HepG2 (cell line): Measurements from ENCODE around the gene TDRD1. TPM values are rescaled to one million over a fixed set of nuclear protein-coding genes. Genes with fewer than 3 reads are reported as not detected.

Source experiments
- ISL2 ChIP-seq: sonication (generic); formaldehyde crosslinking; IDR thresholded peaks from 2 replicates; pipeline ENCODE4 v1.5.0; 2020; ENCODE audit warnings: missing genetic modification reagents
- KLF9 ChIP-seq: IDR thresholded peaks from 2 replicates; pipeline ENCODE4 v1.6.1; 2016; ENCODE audit warnings: low read depth
- RAD21 ChIP-seq: fragments of 450-650 bp; formaldehyde crosslinking; IDR thresholded peaks from 2 replicates; pipeline ENCODE4 v1.5.0; 2020; ENCODE audit warnings: mild to moderate bottlenecking
- SALL1 ChIP-seq: sonication (generic); formaldehyde crosslinking; IDR thresholded peaks from 2 replicates; pipeline ENCODE4 v1.8.0; 2022; ENCODE audit warnings: mild to moderate bottlenecking, missing genetic modification reagents
- SIX4 ChIP-seq: sonication (generic); formaldehyde crosslinking; IDR thresholded peaks from 2 replicates; pipeline ENCODE4 v1.4.0; 2020; ENCODE audit warnings: missing genetic modification reagents
- ZBTB4 ChIP-seq: sonication (generic); formaldehyde crosslinking; IDR thresholded peaks from 2 replicates; pipeline ENCODE4 v1.4.0; 2020; ENCODE audit warnings: missing genetic modification reagents, mild to moderate bottlenecking, borderline replicate concordance
- ZNF329 ChIP-seq: sonication (generic); formaldehyde crosslinking; IDR thresholded peaks from 2 replicates; pipeline ENCODE4 v1.9.0; 2021; ENCODE audit warnings: low read depth, mild to moderate bottlenecking, missing genetic modification reagents
- ZNF451 ChIP-seq: sonication (generic); formaldehyde crosslinking; IDR thresholded peaks from 2 replicates; pipeline ENCODE4 v1.5.0; 2020; ENCODE audit warnings: mild to moderate bottlenecking, missing genetic modification reagents
- ZNF737 ChIP-seq: sonication (generic); formaldehyde crosslinking; IDR thresholded peaks from 2 replicates; pipeline ENCODE4 v1.5.0; 2020; ENCODE audit warnings: missing genetic modification reagents, mild to moderate bottlenecking, borderline replicate concordance
- ZNF773 ChIP-seq: sonication (generic); formaldehyde crosslinking; IDR thresholded peaks from 2 replicates; pipeline ENCODE4 v1.4.0; 2020; ENCODE audit warnings: missing genetic modification reagents, borderline replicate concordance
- polyA plus RNA-seq, 8 experiments: library from polyadenylated mRNA; depleted of rRNA in 3 of 8; stranded (reverse) in 7 of 8; unstranded in 1 of 8; fragments of >200 nt; fragmentation: Illumina TruSeq in 4 of 8; extraction: Trizol in 4 of 8; gene quantifications; 2 replicates each; pipeline versions ENCODE4 v1.2.1 to v1.2.3, GENCODE V29; 2011 to 2016; ENCODE audit warnings: low read depth in 4 of 8, missing spikeins in 1 of 8, mixed read lengths in 1 of 8; ENCODE audit not compliant: insufficient read depth in 1 of 8
- total RNA-seq, 5 experiments: library from RNA; depleted of rRNA; stranded (reverse); fragments of >200 nt; fragmentation: Illumina TruSeq; extraction: Trizol; gene quantifications; 2 replicates each; pipeline ENCODE4 v1.2.3, GENCODE V29; 2016; ENCODE audit warnings: low read depth in 1 of 5
- TF ChIP-seq, protein P1 (sequence below): sonication (generic); formaldehyde crosslinking; IDR thresholded peaks from 2 replicates; pipeline ENCODE4 v1.5.0; 2020; ENCODE audit warnings: mild to moderate bottlenecking, missing genetic modification reagents, borderline replicate concordance
- TF ChIP-seq, protein P2 (sequence below): IDR thresholded peaks from 2 replicates; pipeline ENCODE4 v1.6.1; 2016; ENCODE audit warnings: missing genetic modification reagents, missing compliant biosample characterization
- TF ChIP-seq, protein P3 (sequence below), 2 experiments: fragments of 450-650 bp in 1 of 2; sonication (generic) in 1 of 2; formaldehyde crosslinking; IDR thresholded peaks; 2 replicates each; pipeline versions ENCODE4 v1.5.0 to v1.8.0; 2020 to 2022; ENCODE audit warnings: mild to moderate bottlenecking in 1 of 2, missing genetic modification reagents in 1 of 2
- TF ChIP-seq, protein P4 (sequence below): sonication (generic); formaldehyde crosslinking; IDR thresholded peaks from 2 replicates; pipeline ENCODE4 v1.8.0; 2022; ENCODE audit warnings: low read depth, missing genetic modification reagents
- TF ChIP-seq, protein P5 (sequence below): sonication (generic); formaldehyde crosslinking; IDR thresholded peaks from 2 replicates; pipeline ENCODE4 v1.9.0; 2022; ENCODE audit warnings: missing genetic modification reagents, mild to moderate bottlenecking, borderline replicate concordance

Gene TDRD1
- total and polyA plus RNA-seq, 2 of the 13 experiments (the other 11 are each of a cell fraction or from before 2014, with no cell fraction given): not detected

GRCh38 chr10:114173921-114174694 lies 5.0 kb upstream of the TDRD1 start, which contains the start of gene CCDC186 (continued):
- TF ChIP-seq, protein P1, sequence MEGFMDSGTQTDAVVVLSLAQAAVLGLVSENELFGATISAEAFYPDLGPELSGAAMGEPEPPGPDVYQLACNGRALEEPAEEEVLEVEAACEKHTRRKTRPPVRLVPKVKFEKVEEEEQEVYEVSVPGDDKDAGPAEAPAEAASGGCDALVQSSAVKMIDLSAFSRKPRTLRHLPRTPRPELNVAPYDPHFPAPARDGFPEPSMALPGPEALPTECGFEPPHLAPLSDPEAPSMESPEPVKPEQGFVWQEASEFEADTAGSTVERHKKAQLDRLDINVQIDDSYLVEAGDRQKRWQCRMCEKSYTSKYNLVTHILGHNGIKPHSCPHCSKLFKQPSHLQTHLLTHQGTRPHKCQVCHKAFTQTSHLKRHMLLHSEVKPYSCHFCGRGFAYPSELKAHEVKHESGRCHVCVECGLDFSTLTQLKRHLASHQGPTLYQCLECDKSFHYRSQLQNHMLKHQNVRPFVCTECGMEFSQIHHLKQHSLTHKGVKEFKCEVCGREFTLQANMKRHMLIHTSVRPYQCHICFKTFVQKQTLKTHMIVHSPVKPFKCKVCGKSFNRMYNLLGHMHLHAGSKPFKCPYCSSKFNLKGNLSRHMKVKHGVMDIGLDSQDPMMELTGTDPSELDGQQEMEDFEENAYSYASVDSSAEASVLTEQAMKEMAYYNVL (CRISPR knock-in tag): peak; percentile 42; the same call in 1 of the 2 replicates
- no peak for TF ChIP-seq ZNF451 (CRISPR knock-in tag)
- TF ChIP-seq ZNF773: no peak
- TF ChIP-seq, protein P2, sequence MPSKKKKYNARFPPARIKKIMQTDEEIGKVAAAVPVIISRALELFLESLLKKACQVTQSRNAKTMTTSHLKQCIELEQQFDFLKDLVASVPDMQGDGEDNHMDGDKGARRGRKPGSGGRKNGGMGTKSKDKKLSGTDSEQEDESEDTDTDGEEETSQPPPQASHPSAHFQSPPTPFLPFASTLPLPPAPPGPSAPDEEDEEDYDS (CRISPR knock-in tag): peak; percentile 97
- TF ChIP-seq ZBTB4 (CRISPR knock-in tag): no peak
- TF ChIP-seq, protein P3, sequence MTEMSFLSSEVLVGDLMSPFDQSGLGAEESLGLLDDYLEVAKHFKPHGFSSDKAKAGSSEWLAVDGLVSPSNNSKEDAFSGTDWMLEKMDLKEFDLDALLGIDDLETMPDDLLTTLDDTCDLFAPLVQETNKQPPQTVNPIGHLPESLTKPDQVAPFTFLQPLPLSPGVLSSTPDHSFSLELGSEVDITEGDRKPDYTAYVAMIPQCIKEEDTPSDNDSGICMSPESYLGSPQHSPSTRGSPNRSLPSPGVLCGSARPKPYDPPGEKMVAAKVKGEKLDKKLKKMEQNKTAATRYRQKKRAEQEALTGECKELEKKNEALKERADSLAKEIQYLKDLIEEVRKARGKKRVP (CRISPR knock-in tag; IDR thresholded peaks at IDR 0.05): 0 out of 4 replicates have a peak, but pooled peaks of 1 of the 2 experiments have one; percentile 33
- TF ChIP-seq ISL2 (CRISPR knock-in tag): 0 out of 2 replicates have a peak, but pooled peaks have one; percentile 25
- peak; percentile 67 for TF ChIP-seq SALL1 (CRISPR knock-in tag)
- TF ChIP-seq ZNF329 (CRISPR knock-in tag): 0 out of 2 replicates have a peak, but pooled peaks have one; percentile 65
- no peak for TF ChIP-seq RAD21 (CRISPR knock-in tag)
- no peak for TF ChIP-seq KLF9 (CRISPR knock-in tag)
- TF ChIP-seq, protein P4, sequence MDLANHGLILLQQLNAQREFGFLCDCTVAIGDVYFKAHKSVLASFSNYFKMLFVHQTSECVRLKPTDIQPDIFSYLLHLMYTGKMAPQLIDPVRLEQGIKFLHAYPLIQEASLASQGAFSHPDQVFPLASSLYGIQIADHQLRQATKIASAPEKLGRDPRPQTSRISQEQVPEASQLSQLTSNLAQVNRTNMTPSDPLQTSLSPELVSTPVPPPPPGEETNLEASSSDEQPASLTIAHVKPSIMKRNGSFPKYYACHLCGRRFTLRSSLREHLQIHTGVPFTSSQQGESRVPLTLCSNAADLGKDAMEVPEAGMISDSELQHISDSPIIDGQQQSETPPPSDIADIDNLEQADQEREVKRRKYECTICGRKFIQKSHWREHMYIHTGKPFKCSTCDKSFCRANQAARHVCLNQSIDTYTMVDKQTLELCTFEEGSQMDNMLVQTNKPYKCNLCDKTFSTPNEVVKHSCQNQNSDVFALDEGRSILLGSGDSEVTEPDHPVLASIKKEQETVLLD: no peak
- TF ChIP-seq ZNF737 (CRISPR knock-in tag): no peak
- TF ChIP-seq, protein P5, sequence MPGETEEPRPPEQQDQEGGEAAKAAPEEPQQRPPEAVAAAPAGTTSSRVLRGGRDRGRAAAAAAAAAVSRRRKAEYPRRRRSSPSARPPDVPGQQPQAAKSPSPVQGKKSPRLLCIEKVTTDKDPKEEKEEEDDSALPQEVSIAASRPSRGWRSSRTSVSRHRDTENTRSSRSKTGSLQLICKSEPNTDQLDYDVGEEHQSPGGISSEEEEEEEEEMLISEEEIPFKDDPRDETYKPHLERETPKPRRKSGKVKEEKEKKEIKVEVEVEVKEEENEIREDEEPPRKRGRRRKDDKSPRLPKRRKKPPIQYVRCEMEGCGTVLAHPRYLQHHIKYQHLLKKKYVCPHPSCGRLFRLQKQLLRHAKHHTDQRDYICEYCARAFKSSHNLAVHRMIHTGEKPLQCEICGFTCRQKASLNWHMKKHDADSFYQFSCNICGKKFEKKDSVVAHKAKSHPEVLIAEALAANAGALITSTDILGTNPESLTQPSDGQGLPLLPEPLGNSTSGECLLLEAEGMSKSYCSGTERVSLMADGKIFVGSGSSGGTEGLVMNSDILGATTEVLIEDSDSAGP (CRISPR knock-in tag): peak; percentile 86; the same call in 1 of the 2 replicates
- TF ChIP-seq SIX4 (CRISPR knock-in tag): 0 out of 2 replicates have a peak, but pooled peaks have one; percentile 41
